HG03045 (cell line): ENCODE measurements around the gene OR14C36.
"Not testable (repeated sequence)": the region's sequence is repeated elsewhere in the genome, so short reads cannot be mapped to it uniquely, and the experiment has no call there.

Experiments
- ATAC-seq: cut with Tn5 transposase; IDR thresholded peaks from one replicate; pipeline ENCODE4 v1.9.1; 2021; ENCODE audit warnings: mild to moderate bottlenecking, moderate library complexity; ENCODE audit not compliant: unreplicated experiment

The OR14C36 gene

GRCh38 chr1:248348475-248348874 lies at the start of gene OR14C36:
TSS of gene OR14C36 (plus strand) at chr1:248348775. CDS start at chr1:248348775, 0 bp downstream.
- ATAC-seq: no peak

- ATAC-seq: no peak
Measured at GRCh38 chr1:248303324-248303723, 45.3 kb upstream of the OR14C36 start, which contains the start of gene OR2T12. TSS of gene OR2T12 (minus strand) at chr1:248303424. CDS start at chr1:248295578, 7,846 bp downstream.

GRCh38 chr1:248305672-248306071 lies 42.9 kb upstream of the OR14C36 start:
- ATAC-seq: not testable (repeated sequence)

GRCh38 chr1:248306103-248306502 lies 42.5 kb upstream of the OR14C36 start:
- no peak for ATAC-seq

GRCh38 chr1:248306740-248307139 lies 41.8 kb upstream of the OR14C36 start:
- not testable (repeated sequence) for ATAC-seq

- ATAC-seq: no peak
Measured at GRCh38 chr1:248316796-248317195, 31.8 kb upstream of the OR14C36 start.

GRCh38 chr1:248324468-248324867 lies 24.1 kb upstream of the OR14C36 start, which contains the start of gene OR2M7:
TSS of gene OR2M7 (minus strand) at chr1:248324568. CDS start at chr1:248324568, 0 bp downstream.
- ATAC-seq: no peak

- no peak for ATAC-seq
Measured at GRCh38 chr1:248343451-248343850, 5.1 kb upstream of the OR14C36 start.

GRCh38 chr1:248359415-248359814 lies 10.8 kb downstream of the OR14C36 start:
- ATAC-seq: no peak

- ATAC-seq: no peak
Measured at GRCh38 chr1:248361121-248361715, 12.6 kb downstream of the OR14C36 start, which contains the start of gene OR2T4. TSS of gene OR2T4 (plus strand) at chr1:248361665. CDS start at chr1:248361665, 0 bp downstream.

- no peak for ATAC-seq
Measured at GRCh38 chr1:248366609-248367008, 18.0 kb downstream of the OR14C36 start.

- no peak for ATAC-seq
Measured at GRCh38 chr1:248372394-248372793, 23.8 kb downstream of the OR14C36 start.

GRCh38 chr1:248373761-248374160 lies 25.2 kb downstream of the OR14C36 start:
- ATAC-seq: no peak

- ATAC-seq: no peak
Measured at GRCh38 chr1:248375446-248375845, 26.9 kb downstream of the OR14C36 start, which contains the start of gene OR2T6. TSS of gene OR2T6 (plus strand) at chr1:248375746. CDS start at chr1:248387609, 11,863 bp downstream.

- ATAC-seq: no peak
Measured at GRCh38 chr1:248376916-248377315, 28.3 kb downstream of the OR14C36 start.

GRCh38 chr1:248380854-248381253 lies 32.3 kb downstream of the OR14C36 start:
- ATAC-seq: no peak

GRCh38 chr1:248388426-248388825 lies 39.9 kb downstream of the OR14C36 start:
- ATAC-seq: no peak

- no peak for ATAC-seq
Measured at GRCh38 chr1:248393050-248393449, 44.5 kb downstream of the OR14C36 start.
